Esophagus (tissue), 2 donors: ENCODE results near the gene OOSP4B. TPM values are rescaled to one million over a fixed set of nuclear protein-coding genes. Genes with fewer than 3 reads are reported as not detected.
"Not testable (repeated sequence)": the region's sequence is repeated elsewhere in the genome, so short reads cannot be mapped to it uniquely, and the experiment has no call there.

Experiments used
- H3K27ac ChIP-seq, 2 donors: one replicate each; pipeline ENCODE4 v1.5.1; 2013; ENCODE audit warnings: low read depth in 2 of 2, mild to moderate bottlenecking in 2 of 2, inconsistent platforms in 1 of 2, low read length in 1 of 2, moderate library complexity in 1 of 2
- H3K27me3 ChIP-seq, 2 donors: one replicate each; pipeline ENCODE4 v1.6.1; 2013; ENCODE audit warnings: low read length in 2 of 2, control low read depth in 1 of 2, mild to moderate bottlenecking in 1 of 2; ENCODE audit not compliant: insufficient read depth in 2 of 2, control insufficient read depth in 1 of 2
- H3K36me3 ChIP-seq, 2 donors: one replicate each; pipeline ENCODE4 v1.6.1; 2013; ENCODE audit warnings: low read length in 1 of 2; ENCODE audit not compliant: control insufficient read depth in 2 of 2, insufficient read depth in 2 of 2
- H3K4me1 ChIP-seq, 2 donors: one replicate each; pipeline ENCODE4 v1.6.1; 2013; ENCODE audit warnings: low read length in 1 of 2; ENCODE audit not compliant: control insufficient read depth in 2 of 2, insufficient read depth in 2 of 2
- H3K4me3 ChIP-seq, 2 donors: one replicate each; pipeline ENCODE4 v1.5.1; 2013; ENCODE audit warnings: low read length in 2 of 2, mild to moderate bottlenecking in 2 of 2, low read depth in 1 of 2, moderate library complexity in 1 of 2
- H3K9me3 ChIP-seq, 2 donors: one replicate each; pipeline ENCODE4 v1.6.1; 2013; ENCODE audit warnings: mild to moderate bottlenecking in 2 of 2, low read depth in 1 of 2, low read length in 1 of 2, moderate library complexity in 1 of 2; ENCODE audit not compliant: control insufficient read depth in 2 of 2, insufficient read depth in 1 of 2
- WGBS, 2 donors: extraction: QIAGEN DNeasy Blood & Tissue Kit; methylation state at CpG; one replicate each; pipeline ENCODE4 v1.1.7; 2013; 5-methylcytosine and 5-hydroxymethylcytosine counted together
- polyA plus RNA-seq, 2 donors: library from polyadenylated mRNA; stranded (reverse); fragments of 200-250 nt; gene quantifications; one replicate each; pipeline ENCODE4 v1.2.3, GENCODE V29; 2013
- donor health status: healthy with polysubstance abuse.
- donor health status: Bipolar disorder and iron deficiency.

OOSP4B gene
- polyA plus RNA-seq, 2 donors: not detected

- Histone ChIP-seq H3K36me3 (no peaks in the 10 kb centered on the region), H3K4me1 (no peaks in the 10 kb centered on the region), H3K27me3 (no peaks in the 10 kb centered on the region), H3K9me3 (no peaks in the 10 kb centered on the region), H3K4me3 (no peak overlapping the region), H3K27ac (no peak overlapping the region)
- WGBS, 2 donors: 62 to 74% methylated on average over 2 of the region's 2 CpGs
Measured at GRCh38 chr11:59997800-59998199, 19.2 kb upstream of the OOSP4B start.

DNA sequence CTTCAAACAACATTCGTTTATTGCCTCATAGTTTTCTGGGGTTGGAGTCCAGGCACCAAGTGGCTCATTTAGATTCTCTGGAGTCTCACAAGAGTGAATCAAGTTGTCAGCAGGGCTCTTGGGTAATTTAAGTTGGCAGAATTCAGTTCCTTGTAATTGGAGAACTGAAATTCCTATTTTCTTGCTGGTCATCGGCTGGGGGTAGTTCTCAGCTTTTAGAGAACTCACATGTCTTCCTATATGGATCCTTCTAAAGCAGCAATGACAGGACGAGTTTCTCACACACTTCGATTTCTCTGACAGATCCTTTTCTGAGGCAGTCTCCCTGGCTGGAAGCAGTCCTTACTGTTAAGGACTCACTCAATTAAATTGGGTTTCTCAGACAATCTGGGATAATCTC is 17.3 kb upstream of the OOSP4B start:
- no peaks in the 10 kb centered on the region for H3K36me3 ChIP-seq
- no peak overlapping the region for H3K4me3 ChIP-seq
- no peak overlapping the region for H3K27ac ChIP-seq
- H3K4me1 ChIP-seq: no peaks in the 10 kb centered on the region
- no peaks in the 10 kb centered on the region for H3K9me3 ChIP-seq
- no peaks in the 10 kb centered on the region for H3K27me3 ChIP-seq
- 63 to 73% methylated on average over 4 of the region's 4 CpGs for WGBS, 2 donors

- no peaks in the 10 kb centered on the region for H3K27me3 ChIP-seq
- no peaks in the 10 kb centered on the region for H3K9me3 ChIP-seq
- 70 to 76% methylated on average over 2 of the region's 2 CpGs for WGBS, 2 donors
- H3K4me1 ChIP-seq: no peaks in the 10 kb centered on the region
- H3K27ac ChIP-seq: no peak overlapping the region
- no peaks in the 10 kb centered on the region for H3K36me3 ChIP-seq
- H3K4me3 ChIP-seq: no peak overlapping the region
Measured at GRCh38 chr11:60003729-60004128, 13.3 kb upstream of the OOSP4B start.

DNA sequence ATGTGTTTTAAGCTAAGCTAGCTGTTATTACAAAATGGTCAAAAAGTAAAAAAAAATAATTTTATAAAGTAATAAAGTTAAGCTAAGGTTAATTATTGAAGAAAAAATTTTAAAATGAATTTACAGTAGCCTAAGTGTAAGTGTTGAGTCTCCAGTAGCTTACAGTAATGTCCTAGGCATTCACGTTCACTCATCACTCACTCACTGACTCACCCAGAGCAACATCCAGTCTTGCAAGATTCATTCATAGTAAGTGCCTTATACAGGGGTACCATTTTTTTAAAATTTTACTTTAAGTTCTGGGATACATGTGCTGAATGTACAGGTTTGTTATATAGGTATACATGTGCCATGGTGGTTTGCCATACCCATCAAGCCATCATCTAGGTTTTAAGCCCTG is 11.6 kb upstream of the OOSP4B start:
- 79 to 94% methylated on average over 1 of the region's 1 CpG for WGBS, 2 donors

DNA sequence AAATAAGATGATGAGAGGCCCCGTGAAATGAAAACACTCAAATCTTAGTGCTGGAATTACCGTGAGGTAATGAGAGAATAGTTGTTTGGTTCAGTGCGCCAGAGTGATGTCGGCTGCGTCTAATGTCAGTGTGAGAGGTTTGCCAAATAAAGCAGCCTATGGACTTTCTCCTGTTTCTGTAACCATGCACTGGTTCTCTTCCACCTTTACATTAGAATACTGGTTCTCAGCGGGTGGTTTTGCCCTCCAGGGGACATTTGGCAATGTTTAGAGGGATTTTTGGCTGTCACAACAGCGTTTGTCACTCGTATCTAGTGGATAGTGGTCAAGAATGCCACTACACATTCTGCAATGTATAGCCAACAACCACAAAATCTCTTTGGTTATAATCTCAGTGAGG is 1.1 kb downstream of the OOSP4B start:
- Histone ChIP-seq H3K36me3 (no peaks in the 10 kb centered on the region), H3K4me1 (no peaks in the 10 kb centered on the region), H3K9me3 (no peaks in the 10 kb centered on the region), H3K27me3 (no peaks in the 10 kb centered on the region), H3K27ac (no peak overlapping the region), H3K4me3 (no peak overlapping the region)
- 56 to 66% methylated on average over 8 of the region's 8 CpGs for WGBS, 2 donors

More for the DNA sequence above, 11.6 kb upstream of the OOSP4B start:
- no peak overlapping the region for H3K27ac ChIP-seq
- H3K9me3 ChIP-seq: no peaks in the 10 kb centered on the region
- no peak overlapping the region for H3K4me3 ChIP-seq
- no peaks in the 10 kb centered on the region for H3K4me1 ChIP-seq
- H3K36me3 ChIP-seq: no peaks in the 10 kb centered on the region
- H3K27me3 ChIP-seq: no peaks in the 10 kb centered on the region

- WGBS, 2 donors: 92 to 95% methylated on average over 22 to 27 of the region's 27 CpGs
- H3K27ac ChIP-seq, H3K9me3 ChIP-seq, H3K4me3 ChIP-seq, H3K27me3 ChIP-seq, H3K36me3 ChIP-seq, H3K4me1 ChIP-seq: not testable (repeated sequence)
Measured at GRCh38 chr11:60020376-60020775, 3.4 kb downstream of the OOSP4B start.

DNA sequence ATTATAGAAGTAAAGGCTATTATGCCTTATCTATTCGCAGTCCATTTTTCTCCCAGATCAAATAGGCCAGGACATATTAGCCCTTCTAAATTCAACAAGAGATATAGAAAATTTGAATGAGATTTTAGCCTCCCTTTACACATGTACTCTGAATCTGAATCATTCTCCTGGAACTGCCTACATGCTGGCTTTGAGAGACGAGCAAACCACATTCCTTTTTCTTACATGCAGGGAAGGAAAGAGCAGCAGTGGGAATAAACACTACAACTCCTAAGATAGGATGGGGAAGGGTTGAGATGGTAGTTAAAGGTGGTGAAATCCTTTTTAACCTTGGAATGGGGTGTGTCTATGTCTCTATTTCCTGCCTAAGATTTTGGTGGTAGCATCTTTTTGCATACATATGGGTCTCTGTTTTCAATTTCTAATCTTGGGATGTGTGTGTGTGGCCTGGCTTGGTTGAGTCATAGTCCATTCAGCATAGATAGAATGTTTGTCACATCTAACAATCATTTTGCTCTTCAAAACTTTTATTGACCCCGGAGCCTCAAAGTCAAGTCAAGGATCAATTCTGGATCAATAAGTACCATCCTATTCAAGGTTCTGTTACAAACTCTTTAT is 12.1 kb downstream of the OOSP4B start:
- WGBS, 2 donors: 73 to 74% methylated on average over 3 of the region's 3 CpGs
- Histone ChIP-seq H3K27ac (no peak overlapping the region), H3K4me3 (no peak overlapping the region), H3K4me1 (no peaks in the 10 kb centered on the region), H3K9me3 (peaks cover 0 to 1% of the 10 kb centered on the region in 2 donors), H3K27me3 (no peaks in the 10 kb centered on the region), H3K36me3 (no peaks in the 10 kb centered on the region)

- H3K27me3 ChIP-seq: no peaks in the 10 kb centered on the region
- H3K4me1 ChIP-seq: no peaks in the 10 kb centered on the region
- WGBS, 2 donors: 81 to 83% methylated on average over 8 of the region's 8 CpGs
- H3K27ac ChIP-seq: no peak within 1 kb of the TSS
- no peaks in the 10 kb centered on the region for H3K9me3 ChIP-seq
- no peaks in the 10 kb centered on the region for H3K36me3 ChIP-seq
- H3K4me3 ChIP-seq: no peak within 1 kb of the TSS
Measured at GRCh38 chr11:60040109-60040508, 23.1 kb downstream of the OOSP4B start, which contains the start of gene OOSP2. TSS of gene OOSP2 (plus strand) at chr11:60040409. CDS start at chr11:60040460, 51 bp downstream.

GRCh38 chr11:60050422-60050821 is 33.4 kb downstream of the OOSP4B start:
- H3K27me3 ChIP-seq, H3K27ac ChIP-seq, H3K4me1 ChIP-seq, H3K36me3 ChIP-seq, H3K4me3 ChIP-seq, H3K9me3 ChIP-seq: not testable (repeated sequence)

DNA sequence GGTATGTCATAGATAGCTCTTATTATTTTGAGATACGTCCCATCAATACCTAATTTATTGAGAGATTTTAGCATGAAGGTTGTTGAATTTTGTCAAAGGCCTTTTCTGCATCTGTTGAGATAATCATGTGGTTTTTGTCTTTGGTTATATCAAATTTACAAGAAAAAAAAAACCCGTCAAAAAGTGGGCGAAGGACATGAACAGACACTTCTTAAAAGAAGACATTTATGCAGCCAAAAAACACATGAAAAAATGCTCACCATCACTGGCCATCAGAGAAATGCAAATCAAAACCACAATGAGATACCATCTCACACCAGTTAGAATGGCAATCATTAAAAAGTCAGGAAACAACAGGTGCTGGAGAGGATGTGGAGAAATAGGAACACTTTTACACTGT is 33.9 kb downstream of the OOSP4B start:
- H3K27me3 ChIP-seq, H3K36me3 ChIP-seq, H3K27ac ChIP-seq, H3K9me3 ChIP-seq, H3K4me1 ChIP-seq, H3K4me3 ChIP-seq: not testable (repeated sequence)
- 59 to 64% methylated on average over 3 of the region's 3 CpGs for WGBS, 2 donors
